RWPE1 (cell line): ENCODE results near the gene ARHGEF7.

Source experiments
- CTCF ChIA-PET: fragments of 350-600 bp; sonication (Branson Sonifier 250); formaldehyde crosslinking; extraction: SDS; loops from one replicate; lab custom pipeline; 2021; lab: Yijun Ruan, JAX
- POLR2A ChIA-PET: fragments of 400-600 bp; formaldehyde crosslinking; extraction: SDS; loops from one replicate; lab custom pipeline; 2020; ENCODE audit warnings: antibody characterized with exemption; ENCODE audit not compliant: low non-redundant PET; lab: Yijun Ruan, JAX
- DNase-seq: peaks from one replicate; pipeline ENCODE4 v3.0.0; 2012; ENCODE audit warnings: low spot score
- H3K27ac ChIP-seq: fragments of 450-650 bp; 2 replicates; pipeline ENCODE4 v1.5.1; 2017
- TF ChIP-seq, protein P1 (sequence below): fragments of 450-650 bp; conservative IDR thresholded peaks from 2 replicates; pipeline ENCODE4 v1.5.1; 2017; ENCODE audit warnings: low read depth, mild to moderate bottlenecking

ARHGEF7 gene

DNA sequence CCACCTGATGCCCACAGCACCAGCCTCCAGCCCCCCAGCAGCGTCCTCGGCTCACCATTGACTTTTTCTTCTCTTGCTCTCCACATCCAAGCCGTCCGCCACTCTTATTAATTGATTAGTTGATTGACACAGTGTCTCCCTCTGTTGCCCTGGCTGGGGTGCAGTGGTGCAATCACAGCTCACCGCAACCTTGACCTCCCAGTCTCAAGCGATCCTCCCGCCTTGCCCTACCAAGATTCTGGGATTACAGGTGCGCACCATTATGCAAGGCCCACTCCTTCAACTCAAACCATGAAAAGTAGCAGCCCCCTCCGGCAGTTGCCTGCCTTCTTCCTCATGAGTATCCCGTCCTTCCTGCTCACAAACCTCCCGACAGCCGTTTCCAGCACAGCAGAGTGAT, 204.4 kb downstream of the ARHGEF7 start:
- H3K27ac ChIP-seq, result no peak overlapping the region
- TF ChIP-seq, protein P1, sequence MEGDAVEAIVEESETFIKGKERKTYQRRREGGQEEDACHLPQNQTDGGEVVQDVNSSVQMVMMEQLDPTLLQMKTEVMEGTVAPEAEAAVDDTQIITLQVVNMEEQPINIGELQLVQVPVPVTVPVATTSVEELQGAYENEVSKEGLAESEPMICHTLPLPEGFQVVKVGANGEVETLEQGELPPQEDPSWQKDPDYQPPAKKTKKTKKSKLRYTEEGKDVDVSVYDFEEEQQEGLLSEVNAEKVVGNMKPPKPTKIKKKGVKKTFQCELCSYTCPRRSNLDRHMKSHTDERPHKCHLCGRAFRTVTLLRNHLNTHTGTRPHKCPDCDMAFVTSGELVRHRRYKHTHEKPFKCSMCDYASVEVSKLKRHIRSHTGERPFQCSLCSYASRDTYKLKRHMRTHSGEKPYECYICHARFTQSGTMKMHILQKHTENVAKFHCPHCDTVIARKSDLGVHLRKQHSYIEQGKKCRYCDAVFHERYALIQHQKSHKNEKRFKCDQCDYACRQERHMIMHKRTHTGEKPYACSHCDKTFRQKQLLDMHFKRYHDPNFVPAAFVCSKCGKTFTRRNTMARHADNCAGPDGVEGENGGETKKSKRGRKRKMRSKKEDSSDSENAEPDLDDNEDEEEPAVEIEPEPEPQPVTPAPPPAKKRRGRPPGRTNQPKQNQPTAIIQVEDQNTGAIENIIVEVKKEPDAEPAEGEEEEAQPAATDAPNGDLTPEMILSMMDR, result no peak
- DNase-seq, result no peak
- ChIA-PET POLR2A (no interaction called here), CTCF (no interaction called here)

DNA sequence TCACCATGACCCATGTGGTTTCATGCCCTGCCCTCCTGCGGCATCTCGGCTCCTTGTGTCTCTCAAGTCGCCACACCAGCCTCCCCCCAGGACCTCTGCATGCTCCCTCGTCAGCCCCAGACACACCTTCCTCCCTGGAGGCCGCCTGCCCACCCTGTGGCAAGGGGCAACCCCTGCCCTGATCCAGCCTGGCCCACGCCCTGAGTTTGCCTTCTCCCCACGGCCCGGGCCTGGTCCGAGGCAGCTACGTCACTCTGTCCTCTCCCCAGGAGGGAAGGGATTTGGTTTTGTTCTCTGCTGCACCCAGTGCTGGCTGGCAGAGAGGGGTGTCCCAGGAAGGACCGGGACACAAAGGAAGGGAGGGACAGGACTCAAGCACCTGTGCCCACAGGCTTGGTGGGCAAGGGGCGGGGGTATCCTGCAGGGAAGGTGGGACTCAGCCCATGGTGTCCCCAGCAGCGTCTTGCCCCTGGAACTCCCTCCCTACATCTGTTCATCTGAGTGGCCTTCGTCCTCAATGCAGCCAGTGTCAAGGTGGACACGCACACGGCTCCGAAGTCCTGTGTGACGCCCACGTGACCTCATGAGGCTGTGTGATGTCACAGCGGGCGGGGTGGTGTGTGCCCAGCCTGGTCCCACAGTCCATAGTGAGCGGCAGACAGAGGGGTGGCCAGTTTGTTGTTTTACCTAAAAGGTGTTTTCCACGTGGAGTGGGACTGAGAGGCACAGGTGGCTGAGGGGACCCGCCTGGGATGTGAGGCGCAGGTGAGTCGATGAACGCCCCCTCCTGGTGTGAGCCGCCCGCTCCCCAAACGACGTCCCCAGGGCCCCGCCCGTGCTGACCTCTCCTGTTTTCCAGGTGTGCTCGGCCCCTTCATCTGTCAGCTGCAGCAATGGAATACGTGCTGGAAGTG, 205.1 kb downstream of the ARHGEF7 start, which contains the start of gene TEX29:
TSS of gene TEX29 (plus strand) at position 645 of the 914 bp plus-strand sequence. CDS start at position 894, 249 bp downstream.
- ChIA-PET POLR2A (no interaction called here), CTCF (no interaction called here)
- no peak within 1 kb of the TSS for H3K27ac ChIP-seq
- TF ChIP-seq, protein P1, result no peak
- no peak for DNase-seq

DNA sequence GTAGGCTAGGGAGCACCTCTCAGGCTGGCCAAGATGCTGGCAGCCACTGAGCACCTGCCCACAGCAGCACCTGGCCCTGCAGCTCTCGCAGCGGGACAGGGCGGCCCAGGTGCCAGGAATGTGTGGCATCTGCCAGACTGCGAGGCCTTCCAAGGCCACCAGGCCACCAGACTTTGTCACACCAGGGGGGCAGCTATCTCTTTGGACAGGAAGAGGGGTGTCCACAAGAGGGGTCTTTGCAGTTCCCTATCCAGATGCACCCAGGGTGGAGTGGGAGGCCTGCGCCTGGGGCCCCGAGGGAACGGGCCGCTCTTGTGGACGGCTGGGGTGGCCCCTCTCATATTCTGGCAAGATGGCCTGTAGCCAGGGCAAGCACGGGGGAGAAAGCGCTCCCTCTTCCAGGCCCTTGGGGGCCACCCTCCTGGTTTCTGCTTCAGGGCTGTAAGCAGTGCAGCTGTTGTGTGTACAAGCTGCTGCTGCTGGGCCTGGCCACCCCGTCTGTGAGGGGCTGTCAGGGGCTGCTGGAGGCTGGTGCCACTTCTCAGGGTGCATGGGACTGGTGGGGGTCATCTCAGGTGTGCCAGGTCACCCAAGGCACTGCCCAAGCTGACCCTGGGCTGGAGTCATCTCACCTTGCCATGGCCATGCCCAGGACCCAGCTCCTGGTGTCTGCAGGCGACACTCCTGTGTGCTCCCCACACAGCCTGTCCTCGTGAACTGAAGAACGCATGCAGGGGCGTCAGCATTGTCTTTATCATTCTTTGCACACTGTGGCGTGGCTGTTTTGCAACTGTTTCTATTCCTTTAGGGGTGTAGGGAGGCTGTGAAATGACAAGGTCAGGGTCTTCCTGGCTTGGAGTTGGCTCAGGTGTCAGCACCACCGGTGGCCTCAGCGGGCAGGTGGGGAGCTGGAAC, 207.1 kb downstream of the ARHGEF7 start:
- POLR2A ChIA-PET, result no interaction called here
- CTCF ChIA-PET, result interaction anchor here (0.6 to 0.7 kb wide), 2 partner anchors 54 to 338 kb away, joined by 3 read pairs; no protein-coding TSS in a partner anchor
- no peak for DNase-seq
- H3K27ac ChIP-seq, result no peak overlapping the region
- TF ChIP-seq, protein P1, result no peak

DNA sequence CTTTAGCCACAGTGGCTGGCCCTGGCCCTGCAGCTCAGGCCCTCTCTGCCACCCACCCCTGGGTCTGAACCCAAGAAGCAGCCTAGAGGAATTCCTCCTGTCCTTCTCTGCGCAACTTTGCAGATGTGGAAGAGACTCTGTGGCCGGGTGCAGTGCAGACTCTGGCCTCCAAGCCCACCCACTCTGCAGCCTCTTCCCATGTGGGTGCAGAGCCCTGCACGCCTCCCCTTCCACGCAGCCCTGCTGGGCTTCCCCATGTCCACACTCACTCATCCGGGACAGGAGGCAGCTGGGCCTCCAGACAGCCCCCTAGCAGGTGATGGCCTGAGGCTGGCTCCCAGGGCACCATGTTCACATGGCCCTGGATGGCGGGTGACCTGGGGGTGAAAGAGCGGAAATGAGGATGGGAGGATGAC, 207.8 kb downstream of the ARHGEF7 start:
- ChIA-PET POLR2A (no interaction called here), CTCF (interaction anchor here (0.6 to 0.7 kb wide), 2 partner anchors 55 to 338 kb away, joined by 3 read pairs; no protein-coding TSS in a partner anchor)
- no peak for DNase-seq
- H3K27ac ChIP-seq, result no peak overlapping the region
- TF ChIP-seq, protein P1, result no peak

DNA sequence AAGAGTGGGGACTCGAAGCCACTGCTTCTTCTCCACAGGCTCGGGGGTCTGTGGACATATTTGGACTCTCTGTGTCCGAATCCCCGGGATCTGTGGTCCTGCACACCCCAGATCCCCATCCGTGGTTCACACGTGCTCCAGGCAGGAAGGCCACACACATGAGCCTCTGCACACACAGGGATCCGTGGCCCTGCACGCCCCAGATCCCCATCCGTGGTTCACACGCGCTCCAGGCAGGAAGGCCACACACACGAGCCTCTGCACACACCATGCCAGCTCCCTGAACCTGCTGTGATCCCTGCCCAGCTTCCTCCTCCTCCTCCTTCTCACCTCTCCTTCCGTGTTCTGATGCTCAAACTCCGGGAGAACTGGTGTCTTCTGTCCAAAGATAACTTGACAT, 208.4 kb downstream of the ARHGEF7 start:
- ChIA-PET CTCF (no interaction called here), POLR2A (no interaction called here)
- no peak overlapping the region for H3K27ac ChIP-seq
- TF ChIP-seq, protein P1, result no peak
- no peak for DNase-seq
